IPS DF 6.9 (cell line): ENCODE data around the gene PELI3.

ENCODE experiments used
- DNase-seq: peaks from one replicate; pipeline ENCODE4 v3.0.0-alpha.2; 2013; ENCODE audit warnings: low read depth, low spot score
- H3K27ac ChIP-seq: one replicate; pipeline ENCODE4 v1.5.1; 2013; ENCODE audit warnings: low read length, control low read depth
- H3K27me3 ChIP-seq: 2 replicates; pipeline ENCODE4 v1.6.1; 2013; ENCODE audit warnings: mild to moderate bottlenecking, low read length; ENCODE audit not compliant: control insufficient read depth, insufficient read depth
- H3K36me3 ChIP-seq: 2 replicates; pipeline ENCODE4 v1.6.1; 2013; ENCODE audit warnings: low read length; ENCODE audit not compliant: control insufficient read depth, insufficient read depth
- H3K4me1 ChIP-seq: 2 replicates; pipeline ENCODE4 v1.6.1; 2013; ENCODE audit warnings: low read length; ENCODE audit not compliant: control insufficient read depth, insufficient read depth
- H3K4me3 ChIP-seq: 2 replicates; pipeline ENCODE4 v1.5.1; 2013; ENCODE audit warnings: mild to moderate bottlenecking, low read length
- H3K9me3 ChIP-seq: 2 replicates; pipeline ENCODE4 v1.6.1; 2013; ENCODE audit warnings: low read length, inconsistent platforms; ENCODE audit not compliant: control insufficient read depth, insufficient read depth
- WGBS: extraction: QIAGEN DNeasy Blood & Tissue Kit; methylation state at CpG from one replicate; pipeline ENCODE4 v1.1.7; 2013; ENCODE audit warnings: mixed read lengths, missing lambda C conversion rate; ENCODE audit not compliant: insufficient read length, insufficient coverage; 5-methylcytosine and 5-hydroxymethylcytosine counted together

The PELI3 gene

DNA sequence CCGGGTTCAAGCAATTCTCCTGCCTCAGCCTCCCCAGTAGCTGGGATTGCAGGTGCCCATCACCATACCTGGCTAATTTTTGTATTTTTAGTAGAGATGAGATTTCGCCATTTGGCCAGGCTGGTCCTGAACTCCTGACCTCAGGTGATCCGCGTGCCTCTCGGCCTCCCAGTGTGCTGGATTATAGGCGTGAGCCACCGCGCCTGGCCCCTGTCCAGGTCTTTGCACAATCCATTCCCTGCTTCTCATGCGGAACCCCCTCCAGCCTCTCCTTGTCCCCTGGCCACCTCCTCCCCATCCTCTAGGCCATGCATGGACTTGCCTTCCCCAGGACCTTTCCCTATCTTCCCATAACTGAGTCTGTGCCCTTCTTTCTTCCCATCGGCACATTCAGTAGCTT is 22.3 kb downstream of the PELI3 start:
- peaks cover 27% of the 10 kb centered on the region for H3K36me3 ChIP-seq
- no CpG with 5 or more reads among the region's 10 CpGs for WGBS
- H3K27ac ChIP-seq: no peak overlapping the region

DNA sequence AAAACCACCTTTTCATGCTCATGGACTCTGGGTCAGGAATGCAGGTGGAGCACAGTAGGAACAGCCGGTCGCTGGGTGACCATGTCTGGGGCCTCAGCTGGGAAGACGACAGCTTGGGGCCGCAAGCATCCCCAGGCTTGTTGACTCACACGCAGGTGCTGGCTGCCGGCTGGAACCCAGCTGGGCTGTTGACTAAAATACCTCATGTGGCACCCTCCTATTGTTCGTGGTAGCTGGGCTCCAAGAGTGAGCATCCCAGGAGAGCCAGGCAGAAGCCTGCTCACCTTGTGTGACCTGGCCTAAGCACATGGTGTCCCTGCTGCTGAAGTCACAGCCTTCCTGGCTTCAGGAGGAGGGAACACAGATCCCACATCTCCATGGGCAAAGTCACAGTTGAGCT is 22.9 kb downstream of the PELI3 start:
- WGBS: no CpG with 5 or more reads among the region's 7 CpGs
- peaks cover 30% of the 10 kb centered on the region for H3K36me3 ChIP-seq
- H3K4me1 ChIP-seq: peaks cover 3% of the 10 kb centered on the region; the same call in 1 of the 2 replicates
- no peaks in the 10 kb centered on the region for H3K27me3 ChIP-seq
- no peak overlapping the region for H3K27ac ChIP-seq
- no peak for DNase-seq
- H3K4me3 ChIP-seq: no peak overlapping the region
- no peaks in the 10 kb centered on the region for H3K9me3 ChIP-seq

More for the DNA sequence above, 22.3 kb downstream of the PELI3 start:
- no peaks in the 10 kb centered on the region for H3K9me3 ChIP-seq
- H3K27me3 ChIP-seq: no peaks in the 10 kb centered on the region
- peaks cover 3% of the 10 kb centered on the region; the same call in 1 of the 2 replicates for H3K4me1 ChIP-seq
- no peak overlapping the region for H3K4me3 ChIP-seq
- no peak for DNase-seq

DNA sequence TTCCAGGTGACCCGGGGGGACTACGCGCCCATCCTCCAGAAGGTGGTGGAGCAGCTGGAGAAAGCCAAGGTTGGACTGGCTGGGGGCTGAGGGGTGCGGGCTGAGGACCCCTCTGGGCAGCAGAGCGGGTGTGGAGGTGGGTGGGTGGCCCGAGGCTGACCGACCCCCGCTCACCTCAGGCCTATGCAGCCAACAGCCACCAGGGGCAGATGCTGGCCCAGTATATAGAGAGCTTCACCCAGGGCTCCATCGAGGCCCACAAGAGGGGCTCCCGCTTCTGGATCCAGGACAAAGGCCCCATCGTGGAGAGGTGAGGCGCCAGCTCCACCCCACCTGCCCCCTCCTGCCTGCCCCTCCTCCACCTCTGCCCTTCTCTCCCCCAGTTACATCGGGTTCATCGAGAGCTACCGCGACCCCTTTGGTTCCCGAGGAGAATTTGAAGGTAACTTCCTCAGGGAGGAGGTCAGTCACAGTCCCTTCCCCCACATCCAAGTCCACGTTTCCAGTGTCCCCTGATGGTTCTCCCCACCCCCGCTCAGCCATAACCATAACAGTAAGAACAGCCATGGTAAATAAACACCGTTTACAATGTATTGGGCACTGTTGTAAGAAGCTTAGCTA is 24.7 kb downstream of the PELI3 start:
- no peak overlapping the region for H3K4me3 ChIP-seq
- H3K27ac ChIP-seq: no peak overlapping the region
- H3K36me3 ChIP-seq: peaks cover 31% of the 10 kb centered on the region
- H3K27me3 ChIP-seq: no peaks in the 10 kb centered on the region
- DNase-seq: no peak
- peaks cover 3% of the 10 kb centered on the region; the same call in 1 of the 2 replicates for H3K4me1 ChIP-seq
- WGBS: no CpG with 5 or more reads among the region's 20 CpGs
- no peaks in the 10 kb centered on the region for H3K9me3 ChIP-seq

DNA sequence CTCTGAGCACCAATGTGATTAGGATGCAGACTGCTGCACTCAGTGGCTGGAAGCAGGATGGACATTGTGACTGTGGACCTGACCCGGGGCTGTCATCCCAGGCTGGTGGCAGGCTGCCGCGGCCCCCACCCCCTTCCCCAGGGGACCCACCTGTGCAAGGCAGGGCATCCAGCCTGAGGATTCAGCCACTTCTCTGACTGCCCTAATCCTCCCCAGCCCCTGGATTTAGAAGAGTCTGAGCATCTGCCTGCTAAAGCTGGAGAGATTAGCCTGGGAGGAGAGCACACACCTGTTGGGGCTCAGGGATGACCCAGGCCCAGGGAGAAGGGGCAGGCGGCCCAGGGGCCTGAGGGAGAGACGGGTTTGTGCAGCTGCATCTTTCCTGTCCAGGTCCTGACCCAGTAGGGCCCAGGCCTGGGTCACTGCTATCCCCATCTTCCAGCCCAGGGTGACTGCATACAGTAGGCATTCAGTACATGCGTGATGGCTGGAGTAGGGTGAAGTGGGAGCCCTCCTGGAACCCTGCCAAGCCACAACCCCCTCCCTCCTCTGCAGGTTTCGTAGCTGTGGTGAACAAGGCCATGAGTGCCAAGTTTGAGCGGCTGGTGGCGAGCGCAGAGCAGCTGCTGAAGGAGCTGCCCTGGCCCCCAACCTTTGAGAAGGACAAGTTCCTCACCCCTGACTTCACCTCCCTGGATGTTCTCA is 25.6 kb downstream of the PELI3 start:
- peaks cover 33% of the 10 kb centered on the region for H3K36me3 ChIP-seq
- DNase-seq: no peak
- no peaks in the 10 kb centered on the region for H3K9me3 ChIP-seq
- no peak overlapping the region for H3K4me3 ChIP-seq
- H3K27ac ChIP-seq: no peak overlapping the region
- peaks cover 3% of the 10 kb centered on the region; the same call in 1 of the 2 replicates for H3K4me1 ChIP-seq
- WGBS: no CpG with 5 or more reads among the region's 10 CpGs
- no peaks in the 10 kb centered on the region for H3K27me3 ChIP-seq

DNA sequence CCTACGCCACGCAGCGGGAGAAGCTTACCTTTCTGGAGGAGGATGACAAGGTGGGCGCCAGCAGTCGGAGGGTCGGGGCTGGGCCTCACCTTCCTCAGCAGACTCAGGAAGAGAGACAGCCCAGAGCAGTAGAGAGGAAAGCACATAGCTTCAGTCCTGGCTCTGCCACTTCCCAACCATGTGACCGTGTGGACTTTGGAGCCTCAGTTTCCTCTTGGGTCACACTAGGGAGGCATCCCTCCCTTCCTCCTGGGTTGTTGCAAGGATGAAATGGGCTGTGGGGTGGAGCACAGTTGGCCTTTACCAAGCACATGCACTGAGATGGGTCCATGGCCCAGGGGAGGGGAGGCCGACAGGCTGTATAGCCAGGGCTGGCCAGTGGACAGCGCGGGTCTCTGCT is 26.4 kb downstream of the PELI3 start:
- no peak overlapping the region for H3K27ac ChIP-seq
- no peaks in the 10 kb centered on the region for H3K9me3 ChIP-seq
- DNase-seq: no peak
- no CpG with 5 or more reads among the region's 10 CpGs for WGBS
- H3K27me3 ChIP-seq: no peaks in the 10 kb centered on the region
- peaks cover 31% of the 10 kb centered on the region for H3K36me3 ChIP-seq
- H3K4me3 ChIP-seq: no peak overlapping the region
- peaks cover 3% of the 10 kb centered on the region; the same call in 1 of the 2 replicates for H3K4me1 ChIP-seq

DNA sequence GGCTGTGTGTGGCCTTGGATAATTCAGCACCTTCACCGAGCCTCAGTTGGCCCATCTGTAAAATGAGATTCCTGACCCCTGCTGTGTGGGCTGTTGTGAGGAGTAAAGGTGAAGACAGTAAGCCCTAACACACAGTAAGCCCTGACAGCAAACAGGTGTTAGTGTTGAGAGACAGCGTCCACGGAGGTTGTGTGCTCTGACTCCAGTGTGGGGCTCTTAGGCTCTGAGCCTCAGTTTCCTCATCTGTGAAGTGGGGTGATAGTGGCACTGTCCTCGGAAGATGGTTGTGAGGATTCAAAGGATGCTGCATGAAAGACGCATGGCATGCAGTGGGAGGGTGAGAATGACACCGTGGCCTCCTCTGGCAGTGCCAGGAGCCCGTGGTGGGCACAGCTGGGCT is 27.8 kb downstream of the PELI3 start:
- DNase-seq: no peak
- H3K4me1 ChIP-seq: peaks cover 3% of the 10 kb centered on the region; the same call in 1 of the 2 replicates
- H3K4me3 ChIP-seq: no peak overlapping the region
- H3K9me3 ChIP-seq: no peaks in the 10 kb centered on the region
- H3K27me3 ChIP-seq: no peaks in the 10 kb centered on the region
- H3K36me3 ChIP-seq: peaks cover 29% of the 10 kb centered on the region
- no CpG with 5 or more reads among the region's 7 CpGs for WGBS
- no peak overlapping the region for H3K27ac ChIP-seq

DNA sequence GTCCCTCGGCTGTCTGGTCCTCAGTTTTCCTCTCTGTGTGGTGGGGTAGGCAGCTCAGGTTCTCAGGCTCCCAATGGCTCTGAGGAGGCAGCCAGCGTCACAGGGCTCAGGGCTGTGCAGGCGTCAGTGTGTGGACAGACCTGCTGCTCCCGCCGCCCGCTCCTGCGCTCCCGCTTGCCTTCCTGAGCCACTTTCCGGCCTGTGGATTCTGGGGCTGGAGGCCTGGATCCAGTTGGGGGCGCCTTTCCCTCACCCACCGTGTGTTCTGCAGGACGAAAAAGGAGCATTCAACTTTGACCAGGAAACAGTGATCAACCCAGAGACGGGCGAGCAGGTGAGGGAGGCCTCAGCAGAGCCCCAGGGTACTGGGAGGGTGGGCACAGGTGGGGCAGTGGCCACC is 28.2 kb downstream of the PELI3 start:
- Histone ChIP-seq H3K4me3 (no peak overlapping the region), H3K9me3 (no peaks in the 10 kb centered on the region), H3K36me3 (peaks cover 28% of the 10 kb centered on the region), H3K27me3 (no peaks in the 10 kb centered on the region), H3K27ac (no peak overlapping the region), H3K4me1 (peaks cover 3% of the 10 kb centered on the region; the same call in 1 of the 2 replicates)
- DNase-seq: no peak
- WGBS: no CpG with 5 or more reads among the region's 14 CpGs

DNA sequence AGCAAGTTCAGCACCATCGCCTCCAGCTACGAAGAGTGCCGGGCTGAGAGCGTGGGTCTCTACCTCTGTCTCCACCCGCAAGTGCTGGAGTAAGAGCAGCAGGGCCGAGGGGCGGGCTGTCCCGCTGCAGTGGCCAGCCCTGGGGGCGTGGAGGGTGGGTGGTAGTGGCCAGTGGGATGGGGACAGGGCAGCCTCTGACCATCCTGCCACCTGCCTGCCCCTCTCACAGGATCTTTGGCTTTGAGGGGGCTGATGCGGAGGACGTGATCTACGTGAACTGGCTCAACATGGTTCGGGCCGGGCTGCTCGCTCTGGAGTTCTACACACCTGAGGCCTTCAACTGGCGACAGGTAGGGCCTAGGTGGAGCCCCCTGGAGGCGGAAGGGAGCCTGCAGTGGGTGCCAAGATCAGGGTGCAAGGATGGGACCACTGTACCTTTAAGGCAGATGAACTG is 28.7 kb downstream of the PELI3 start:
- Histone ChIP-seq H3K9me3 (no peaks in the 10 kb centered on the region), H3K4me3 (no peak overlapping the region), H3K27me3 (no peaks in the 10 kb centered on the region), H3K27ac (no peak overlapping the region), H3K4me1 (peaks cover 3% of the 10 kb centered on the region; the same call in 1 of the 2 replicates), H3K36me3 (peaks cover 28% of the 10 kb centered on the region)
- no peak for DNase-seq
- WGBS: no CpG with 5 or more reads among the region's 17 CpGs

DNA sequence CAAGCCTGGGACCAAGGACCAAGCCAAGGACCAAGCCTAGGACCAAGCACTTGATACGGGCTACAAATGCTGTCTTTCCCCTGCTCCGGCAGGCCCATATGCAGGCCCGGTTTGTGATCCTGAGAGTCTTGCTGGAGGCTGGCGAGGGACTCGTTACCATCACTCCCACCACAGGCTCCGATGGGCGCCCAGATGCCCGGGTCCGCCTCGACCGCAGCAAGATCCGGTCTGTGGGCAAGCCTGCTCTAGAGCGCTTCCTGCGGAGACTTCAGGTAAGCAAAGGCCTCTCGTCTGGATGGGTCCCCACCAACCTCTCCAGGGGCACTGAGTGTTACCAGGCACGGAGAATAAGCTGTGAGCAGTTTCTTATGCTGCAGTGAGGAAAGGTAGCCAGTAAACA is 30.5 kb downstream of the PELI3 start:
- no CpG with 5 or more reads among the region's 16 CpGs for WGBS
- DNase-seq: no peak
- no peaks in the 10 kb centered on the region for H3K27me3 ChIP-seq
- H3K4me1 ChIP-seq: no peaks in the 10 kb centered on the region
- no peak overlapping the region for H3K27ac ChIP-seq
- H3K36me3 ChIP-seq: peaks cover 25% of the 10 kb centered on the region
- no peaks in the 10 kb centered on the region for H3K9me3 ChIP-seq
- H3K4me3 ChIP-seq: no peak overlapping the region

DNA sequence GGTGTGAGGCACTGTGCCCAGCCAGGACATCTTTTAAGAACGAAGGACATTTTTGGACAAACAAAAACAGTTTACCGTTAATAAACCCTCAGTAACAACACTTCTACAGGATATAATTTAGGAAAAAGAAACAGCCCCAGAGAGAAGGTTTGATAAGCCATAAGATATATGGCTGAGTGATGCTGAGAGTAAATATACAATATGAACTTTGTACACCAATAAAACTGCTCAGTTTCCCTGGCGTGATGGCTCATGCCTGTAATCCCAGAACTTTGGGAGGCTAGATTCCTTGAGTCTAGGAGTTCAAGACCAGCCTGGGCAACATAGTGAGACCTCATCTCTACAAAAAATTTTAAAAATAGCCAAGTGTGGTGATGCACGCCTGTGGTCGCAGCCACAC is 31.8 kb downstream of the PELI3 start:
- no CpG with 5 or more reads among the region's 5 CpGs for WGBS
- no peak overlapping the region for H3K27ac ChIP-seq
- no peaks in the 10 kb centered on the region for H3K27me3 ChIP-seq
- H3K36me3 ChIP-seq: peaks cover 13% of the 10 kb centered on the region
- no peak overlapping the region for H3K4me3 ChIP-seq
- no peaks in the 10 kb centered on the region for H3K9me3 ChIP-seq
- no peak for DNase-seq
- no peaks in the 10 kb centered on the region for H3K4me1 ChIP-seq
